Measurements from ENCODE around the gene COL5A1.

Gene COL5A1

DNA sequence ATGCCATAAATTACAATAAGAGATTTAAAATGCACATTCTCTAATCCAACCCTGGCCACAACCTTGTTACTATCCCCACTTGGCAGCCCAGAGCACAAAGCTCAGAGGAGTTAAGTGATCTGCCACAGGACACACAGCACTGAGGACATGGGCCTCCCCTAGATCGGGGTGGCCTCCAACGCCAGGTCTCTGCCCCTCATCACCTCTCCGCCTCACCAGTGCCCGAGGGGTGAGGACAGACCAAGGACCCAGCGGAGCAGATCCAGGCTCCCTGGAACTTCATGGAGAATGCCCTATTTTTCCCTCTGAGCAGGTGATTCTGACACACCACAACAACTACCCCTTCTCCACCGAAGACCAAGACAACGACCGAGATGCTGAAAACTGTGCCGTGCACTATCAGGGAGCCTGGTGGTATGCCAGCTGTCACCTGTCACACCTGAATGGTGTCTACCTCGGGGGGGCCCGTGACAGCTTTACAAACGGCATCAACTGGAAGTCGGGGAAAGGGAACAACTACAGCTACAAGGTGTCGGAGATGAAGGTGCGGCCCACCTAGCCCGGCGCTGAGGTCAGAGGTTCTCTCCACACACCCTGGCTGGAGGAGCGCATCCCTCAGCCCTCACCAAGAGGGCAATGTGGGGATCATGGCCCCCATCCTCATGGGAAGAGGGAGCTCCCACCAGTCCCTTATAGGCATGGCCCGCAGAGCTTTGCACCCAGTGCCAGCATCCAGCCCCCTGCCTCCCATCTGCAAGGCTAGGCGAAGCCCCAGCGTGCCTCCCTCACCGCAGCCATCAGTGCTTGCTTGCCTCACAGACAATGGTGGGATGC lies 226.5 kb downstream of the COL5A1 start:
- DNase-seq (ENCODE audit: low read depth), result no peak
- no peak overlapping the region for H3K4me3 ChIP-seq (ENCODE audit: low read length)
- TF ChIP-seq, protein P1, sequence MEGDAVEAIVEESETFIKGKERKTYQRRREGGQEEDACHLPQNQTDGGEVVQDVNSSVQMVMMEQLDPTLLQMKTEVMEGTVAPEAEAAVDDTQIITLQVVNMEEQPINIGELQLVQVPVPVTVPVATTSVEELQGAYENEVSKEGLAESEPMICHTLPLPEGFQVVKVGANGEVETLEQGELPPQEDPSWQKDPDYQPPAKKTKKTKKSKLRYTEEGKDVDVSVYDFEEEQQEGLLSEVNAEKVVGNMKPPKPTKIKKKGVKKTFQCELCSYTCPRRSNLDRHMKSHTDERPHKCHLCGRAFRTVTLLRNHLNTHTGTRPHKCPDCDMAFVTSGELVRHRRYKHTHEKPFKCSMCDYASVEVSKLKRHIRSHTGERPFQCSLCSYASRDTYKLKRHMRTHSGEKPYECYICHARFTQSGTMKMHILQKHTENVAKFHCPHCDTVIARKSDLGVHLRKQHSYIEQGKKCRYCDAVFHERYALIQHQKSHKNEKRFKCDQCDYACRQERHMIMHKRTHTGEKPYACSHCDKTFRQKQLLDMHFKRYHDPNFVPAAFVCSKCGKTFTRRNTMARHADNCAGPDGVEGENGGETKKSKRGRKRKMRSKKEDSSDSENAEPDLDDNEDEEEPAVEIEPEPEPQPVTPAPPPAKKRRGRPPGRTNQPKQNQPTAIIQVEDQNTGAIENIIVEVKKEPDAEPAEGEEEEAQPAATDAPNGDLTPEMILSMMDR (conservative IDR thresholded peaks at IDR 0.05; ENCODE audit: low read length), result no peak

DNA sequence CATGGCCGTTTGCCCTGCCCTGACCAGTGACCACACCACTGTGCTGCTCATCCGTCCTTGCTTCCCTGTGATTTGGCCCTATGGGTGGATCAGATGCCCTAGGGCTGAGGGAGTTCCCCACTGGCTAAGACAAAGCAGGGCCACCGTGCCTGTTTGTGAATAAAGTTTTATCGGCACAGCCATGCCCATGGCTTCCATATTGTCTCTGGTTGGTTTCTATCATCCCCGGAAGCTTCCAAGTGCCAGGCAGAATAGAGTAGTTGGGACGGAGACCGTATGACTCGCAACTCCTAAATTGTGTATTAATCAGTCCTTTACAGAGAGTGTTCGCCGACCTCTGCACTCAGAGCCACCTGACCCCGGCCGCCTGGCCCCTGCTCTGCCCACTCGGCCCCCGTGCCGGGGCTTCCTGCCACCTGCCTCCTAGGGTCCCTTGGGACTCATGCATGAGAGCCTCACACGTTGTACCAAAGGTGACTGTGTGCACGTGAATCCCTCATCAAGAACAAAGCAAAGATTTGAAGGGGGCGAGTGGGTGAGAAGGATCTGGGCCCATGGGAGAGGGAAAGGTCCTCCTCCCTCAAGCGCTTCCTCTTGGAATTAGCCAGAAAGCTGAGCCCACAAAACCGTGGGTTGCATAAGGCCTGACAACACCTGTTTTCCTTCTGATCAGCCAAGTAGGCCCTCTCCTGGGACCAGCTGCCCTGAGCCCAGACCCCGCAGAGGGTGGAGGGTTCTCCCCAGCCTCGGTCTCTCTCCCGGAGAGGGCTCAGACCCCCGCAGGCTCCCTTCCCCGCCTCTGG lies 227.3 kb downstream of the COL5A1 start:
- TF ChIP-seq, protein P1 (conservative IDR thresholded peaks at IDR 0.05; ENCODE audit: low read length), result no peak
- H3K4me3 ChIP-seq (ENCODE audit: low read length), result no peak overlapping the region
- DNase-seq (ENCODE audit: low read depth), result no peak

DNA sequence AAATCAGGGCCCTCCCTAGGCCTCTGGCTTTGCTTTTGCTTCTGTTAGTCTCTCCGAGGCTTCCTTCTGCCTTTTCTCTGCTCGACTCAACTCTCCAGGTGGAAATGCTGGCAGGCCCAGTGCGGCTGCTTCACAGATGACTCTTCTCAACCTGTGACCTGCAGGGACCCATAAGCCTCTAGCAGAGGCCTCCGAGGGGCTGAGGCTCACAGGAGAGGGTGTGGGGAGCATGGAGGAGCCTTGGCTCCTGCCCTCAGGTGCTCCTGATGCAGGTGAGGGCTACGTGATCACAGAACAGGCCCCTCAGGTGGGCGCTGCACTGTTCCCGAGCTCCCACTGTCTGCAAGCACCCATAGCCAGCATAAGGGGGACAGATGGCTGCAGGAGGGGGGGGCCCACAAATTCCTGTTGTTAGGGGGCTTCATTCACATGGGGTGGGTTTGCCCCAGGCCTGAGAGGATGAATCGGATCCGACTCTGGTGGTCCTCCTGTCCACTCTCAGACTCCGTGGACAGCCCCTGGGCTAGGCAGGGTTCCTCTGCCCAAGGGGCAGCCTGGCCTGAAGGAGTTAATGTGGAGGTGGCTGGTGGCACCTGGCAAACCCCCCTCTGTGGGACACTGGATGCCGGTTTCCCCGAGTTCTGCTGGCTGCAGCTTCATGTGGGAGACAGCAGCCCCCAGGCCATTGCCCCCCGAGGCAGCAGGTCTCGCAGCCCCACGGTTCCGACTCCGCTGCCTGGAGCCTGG lies 228.1 kb downstream of the COL5A1 start:
- DNase-seq (ENCODE audit: low read depth), result no peak
- TF ChIP-seq, protein P1 (conservative IDR thresholded peaks at IDR 0.05; ENCODE audit: low read length), result no peak
- H3K4me3 ChIP-seq (ENCODE audit: low read length), result no peak overlapping the region

DNA sequence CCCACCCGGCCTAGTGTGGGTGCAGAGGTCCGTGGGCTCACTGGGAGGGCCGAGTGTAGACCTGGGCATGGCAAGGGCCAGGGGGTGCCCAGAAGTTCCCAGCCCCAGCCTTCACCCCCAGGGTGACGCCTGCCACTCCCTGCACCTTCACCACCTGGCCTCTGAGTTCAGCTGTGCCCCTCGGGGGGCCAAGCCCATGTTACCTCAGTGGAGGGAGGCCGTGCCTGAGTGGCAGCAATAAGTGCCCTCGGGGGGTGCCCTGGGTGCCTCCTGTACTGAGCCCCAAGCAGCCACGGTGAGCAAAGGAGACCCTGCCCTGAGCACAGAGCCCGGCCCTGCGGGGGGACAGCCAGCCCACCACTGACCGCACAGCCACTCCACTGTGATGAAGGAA lies 228.7 kb downstream of the COL5A1 start:
- no peak overlapping the region for H3K4me3 ChIP-seq (ENCODE audit: low read length)
- TF ChIP-seq, protein P1 (conservative IDR thresholded peaks at IDR 0.05; ENCODE audit: low read length), result no peak
- DNase-seq (ENCODE audit: low read depth), result no peak

DNA sequence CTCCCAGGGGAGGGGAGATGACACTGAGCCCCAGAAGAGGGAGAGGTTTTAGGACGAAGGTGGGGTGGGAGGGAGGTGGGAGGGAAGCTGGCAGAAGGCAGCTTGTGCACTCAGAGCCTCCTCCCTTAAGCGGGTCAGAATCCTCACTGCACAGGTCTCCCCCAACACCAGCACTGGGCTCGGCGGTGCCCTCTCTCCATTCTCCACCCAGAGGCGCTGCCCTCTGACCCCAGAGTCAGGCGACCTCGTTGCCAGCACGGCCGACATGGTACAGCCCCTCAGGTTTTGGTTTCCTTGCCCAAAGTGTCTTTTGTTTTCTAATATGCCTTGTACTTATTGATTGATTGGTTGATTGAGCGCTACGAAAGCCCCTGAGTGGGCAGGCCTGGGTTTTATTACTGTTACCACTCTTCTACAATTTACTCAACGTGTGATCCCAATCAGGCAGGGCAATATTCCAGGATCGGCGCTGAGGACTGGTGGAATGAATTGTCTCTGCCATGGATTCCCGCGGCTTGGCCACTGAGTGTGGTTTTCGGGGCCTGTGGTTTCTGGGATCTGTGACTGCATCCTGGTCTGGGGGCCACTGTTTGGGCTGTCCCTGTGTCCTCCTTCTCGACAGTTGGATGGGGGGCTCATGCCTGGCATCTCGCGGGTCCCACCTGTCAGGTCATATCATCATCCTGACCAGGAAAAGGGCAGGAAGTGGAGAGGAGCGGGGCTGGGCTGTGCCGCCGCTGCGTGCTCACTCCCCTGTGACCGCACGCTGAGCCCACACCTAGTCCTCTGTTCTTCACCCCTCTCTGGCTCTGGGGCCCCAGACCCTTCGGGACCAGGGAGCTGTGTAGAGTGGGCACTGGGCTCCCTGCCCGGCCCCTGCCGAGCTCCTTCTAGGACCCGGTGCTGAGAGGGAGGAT lies 229.4 kb downstream of the COL5A1 start:
- TF ChIP-seq, protein P1 (conservative IDR thresholded peaks at IDR 0.05; ENCODE audit: low read length), result no peak
- peak; percentile 34 for DNase-seq (ENCODE audit: low read depth)
- no peak overlapping the region for H3K4me3 ChIP-seq (ENCODE audit: low read length)

DNA sequence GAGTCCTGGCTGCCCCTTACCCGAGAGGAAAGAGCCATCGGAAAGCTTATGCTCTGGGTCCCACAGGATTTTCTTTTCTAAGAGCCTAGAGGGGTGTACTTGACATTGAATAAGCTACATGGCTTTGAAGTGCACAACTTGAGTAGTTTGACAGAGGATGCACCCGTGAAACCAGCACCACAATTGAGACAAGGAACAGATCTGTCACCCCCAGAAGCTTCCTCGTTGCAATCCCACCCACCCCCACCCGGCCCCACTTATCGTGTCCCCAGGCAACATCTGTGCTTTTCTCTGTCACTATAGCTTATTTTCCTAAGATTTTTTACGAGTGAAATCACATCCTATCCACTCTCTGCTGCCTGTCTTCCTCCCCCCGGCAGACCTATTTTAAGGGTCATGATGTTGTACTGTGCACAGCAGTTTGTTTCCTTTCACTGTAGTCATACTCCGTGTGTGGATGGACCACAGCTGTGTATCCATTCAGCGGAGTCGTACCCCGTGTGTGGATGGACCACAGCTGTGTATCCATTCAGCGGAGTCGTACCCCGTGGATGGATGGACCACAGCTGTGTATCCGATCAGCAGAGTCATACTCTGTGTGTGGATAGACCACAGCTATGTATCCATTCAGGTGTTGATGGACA lies 230.2 kb downstream of the COL5A1 start:
- TF ChIP-seq, protein P1 (conservative IDR thresholded peaks at IDR 0.05; ENCODE audit: low read length), result no peak
- DNase-seq (ENCODE audit: low read depth), result no peak
- H3K4me3 ChIP-seq (ENCODE audit: low read length), result no peak overlapping the region
